Hematopoietic multipotent progenitor cell treated with erythropoietin and hydrocortisone succinate and interleukin-3 and kit ligand, for 15 days (in vitro differentiated cells): ENCODE measurements around the gene SCGB2A2.

Experiments used
- DNase-seq: peaks from one replicate; pipeline ENCODE4 v3.0.0-alpha.2; 2015; ENCODE audit warnings: low spot score

SCGB2A2 gene

GRCh38 chr11:62269654-62270278, at the start of gene SCGB2A2:
SCGB2A2 (plus strand) TSS chr11:62270158; CDS start chr11:62270217, 59 bp downstream.
- no peak for DNase-seq

- no peak for DNase-seq
These were observed 48.5 kb upstream of the SCGB2A2 start for GRCh38 chr11:62221498-62221897.

DNA sequence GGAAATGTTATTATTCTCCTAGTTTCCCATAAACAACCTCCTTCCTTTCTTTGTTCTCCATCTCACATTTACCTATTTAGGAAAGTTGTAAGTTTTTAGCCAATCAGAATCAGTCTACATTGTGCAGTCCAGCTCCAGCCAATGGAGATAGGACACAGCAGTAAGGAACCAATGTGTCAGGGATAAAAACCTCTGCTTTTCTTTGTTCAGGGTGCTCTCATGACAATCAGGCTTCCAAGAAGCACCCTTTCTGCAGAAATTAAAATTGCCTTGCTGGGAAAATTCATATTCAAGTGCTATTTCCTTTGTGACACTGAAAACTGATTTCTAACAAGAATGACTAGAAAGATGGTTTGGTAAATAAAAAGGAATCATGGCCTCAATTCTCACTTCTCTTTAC, 46.9 kb upstream of the SCGB2A2 start:
- DNase-seq = no peak

DNA sequence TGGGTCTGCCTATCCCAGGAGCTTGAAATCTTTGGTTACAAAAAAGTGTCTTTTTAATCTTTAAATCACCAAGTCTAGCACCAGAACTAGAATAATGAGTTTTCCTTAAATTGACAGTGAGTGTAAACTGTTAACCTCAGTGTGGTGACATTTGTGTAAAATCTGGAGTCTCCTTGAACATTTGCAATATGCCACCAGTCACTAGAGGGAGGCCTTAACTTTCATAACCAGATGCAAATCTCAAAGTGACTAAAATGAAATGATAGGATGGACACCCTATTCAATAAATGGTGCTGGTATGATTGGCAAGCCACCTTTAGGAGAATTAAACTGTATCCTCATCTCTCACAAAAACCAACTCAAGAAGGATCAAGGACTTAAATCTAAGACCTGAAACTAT, 36.2 kb upstream of the SCGB2A2 start:
- DNase-seq = no peak

DNA sequence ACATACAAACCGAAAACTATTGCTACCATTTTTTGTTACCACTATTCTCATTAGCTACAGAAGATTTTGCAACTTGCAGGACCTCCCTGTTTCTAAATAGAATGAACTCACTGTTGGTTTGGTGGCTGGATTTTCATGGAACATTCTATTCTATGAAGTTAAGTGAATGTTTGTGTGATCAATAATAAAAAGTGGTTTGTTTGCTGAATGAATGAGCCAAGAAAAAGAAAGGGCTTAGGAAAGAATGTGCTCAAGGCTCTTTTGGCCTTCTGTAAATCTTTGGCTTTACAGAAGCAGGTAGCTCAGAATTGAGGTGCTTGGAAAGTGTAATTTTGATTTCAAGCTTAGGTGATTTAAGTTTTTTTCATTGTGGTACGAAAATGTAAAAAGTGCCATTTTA, 33.8 kb upstream of the SCGB2A2 start:
- DNase-seq = no peak

GRCh38 chr11:62237499-62237898, 32.5 kb upstream of the SCGB2A2 start:
- no peak for DNase-seq

DNA sequence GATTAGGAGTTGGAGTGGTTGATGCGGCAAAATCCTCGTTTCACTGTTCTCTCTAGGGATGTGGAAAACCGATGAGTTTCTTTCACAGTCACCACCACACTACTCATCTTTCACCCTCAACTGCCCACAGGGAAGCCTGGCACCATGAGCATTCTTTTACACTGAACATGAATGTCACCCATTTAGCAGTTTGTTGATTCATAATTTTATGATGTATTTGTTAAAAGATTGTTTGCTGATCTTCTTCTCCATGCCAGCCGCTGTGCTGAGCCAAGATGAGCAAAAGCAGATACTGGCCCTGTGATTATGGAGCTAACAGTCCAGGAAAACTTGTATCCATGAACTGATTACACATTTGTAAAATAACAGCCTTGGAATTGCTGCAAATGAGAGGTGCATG, 31.8 kb upstream of the SCGB2A2 start:
- no peak for DNase-seq

DNA sequence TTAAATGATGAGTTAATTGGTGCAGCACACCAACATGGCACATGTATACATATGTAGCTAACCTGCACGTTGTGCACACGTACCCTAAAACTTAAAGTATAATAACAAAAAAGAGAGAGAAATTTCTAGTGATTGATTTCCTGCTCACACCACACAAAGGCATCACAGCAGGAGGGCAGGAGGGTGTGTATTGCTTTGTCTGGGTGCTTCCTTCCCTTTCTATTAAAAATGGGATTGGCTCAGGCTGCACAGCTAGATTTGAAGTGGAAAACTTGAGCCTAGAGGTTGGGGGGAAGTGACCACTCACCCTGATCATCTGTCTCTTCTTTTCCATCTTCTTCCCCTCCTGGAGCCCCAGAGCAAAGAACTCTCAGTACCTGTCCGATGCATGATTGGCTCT, 28.9 kb upstream of the SCGB2A2 start:
- no peak for DNase-seq

- no peak for DNase-seq
These were observed 27.9 kb upstream of the SCGB2A2 start, which contains the start of gene SCGB1D2 for GRCh38 chr11:62242021-62242420. SCGB1D2 (plus strand) TSS chr11:62242239; CDS start chr11:62242308, 69 bp downstream.

DNA sequence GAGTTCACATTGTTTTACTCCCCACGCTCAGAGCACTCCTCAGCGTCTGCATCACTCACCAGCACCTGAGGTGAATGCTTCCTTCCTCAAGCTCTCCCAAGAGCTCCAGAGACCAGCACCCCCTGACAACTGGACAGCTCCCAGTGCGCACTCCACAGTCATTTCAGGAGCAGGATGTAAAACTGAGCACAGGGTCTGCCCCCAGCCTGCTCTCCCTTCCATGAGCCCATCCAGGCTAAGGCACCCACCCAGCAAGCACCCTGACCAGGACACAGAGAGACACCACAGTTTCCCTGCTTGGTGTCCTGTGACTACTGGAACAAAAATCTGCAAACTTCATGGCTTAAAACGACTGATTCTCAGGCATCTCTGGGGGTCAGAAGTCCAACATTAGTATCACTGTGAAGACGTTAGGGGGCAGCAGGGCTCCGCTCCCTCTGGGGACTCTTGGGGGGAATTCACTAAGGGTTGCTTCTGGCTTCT, 24.6 kb upstream of the SCGB2A2 start:
- no peak for DNase-seq

DNA sequence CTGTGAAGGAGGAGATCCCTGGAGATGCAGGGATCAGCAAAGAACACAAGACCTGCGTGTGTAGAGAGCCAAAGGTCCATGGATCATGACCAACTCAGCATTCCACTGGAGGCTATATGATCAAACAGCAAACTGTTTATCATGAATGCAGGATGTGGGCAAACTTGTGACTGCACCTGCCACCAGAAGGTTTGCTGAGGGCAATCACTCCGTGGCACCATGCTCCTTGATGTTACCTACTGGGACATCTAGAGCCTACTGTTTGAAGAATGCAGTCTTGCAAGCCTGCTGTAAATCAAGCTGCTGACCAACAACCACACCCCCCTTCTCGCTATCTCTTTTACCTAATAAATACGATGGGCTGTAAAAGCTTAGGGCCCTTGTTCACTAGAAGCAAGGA, 18.3 kb upstream of the SCGB2A2 start:
- no peak for DNase-seq

- DNase-seq = no peak
These were observed 15.9 kb upstream of the SCGB2A2 start for GRCh38 chr11:62253999-62254542.

DNA sequence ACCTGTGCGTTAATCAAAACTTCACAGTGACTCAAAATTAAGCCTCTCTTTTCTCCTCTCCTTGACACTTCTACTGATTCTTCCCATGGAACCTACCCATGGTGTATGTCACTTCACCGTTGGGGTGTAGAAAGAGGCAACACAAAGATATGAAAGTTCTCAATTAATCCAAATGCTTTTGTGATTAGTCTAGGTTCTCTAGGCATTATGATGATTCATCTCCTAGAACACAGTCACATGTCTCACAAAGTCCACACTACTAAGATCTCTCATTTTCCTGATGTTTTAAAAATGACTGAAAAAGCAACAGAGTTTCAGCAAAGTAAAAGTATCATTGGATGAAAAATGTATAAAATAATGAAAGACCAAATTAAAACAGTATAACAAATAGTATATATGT, 13.7 kb upstream of the SCGB2A2 start:
- no peak for DNase-seq

GRCh38 chr11:62260261-62260953, 9.6 kb upstream of the SCGB2A2 start:
- no peak for DNase-seq

DNA sequence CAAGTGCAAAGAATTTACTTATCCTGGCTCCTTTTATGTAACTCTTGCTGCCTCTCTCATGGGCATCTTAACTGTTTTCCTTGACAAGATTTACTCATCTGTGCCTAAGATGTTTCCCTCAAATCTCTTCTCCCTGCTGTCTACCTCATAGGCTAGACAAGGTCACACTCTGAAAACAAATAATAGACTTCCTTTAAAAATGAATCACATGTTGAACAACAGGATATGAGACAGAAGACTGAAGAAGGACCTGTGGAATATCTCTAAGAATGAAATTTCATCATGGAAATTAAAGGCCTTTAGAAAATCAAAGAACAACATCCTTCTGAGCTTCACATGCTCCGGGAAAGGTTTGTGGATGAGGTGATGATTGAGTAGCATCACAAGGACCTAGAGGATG, 6.0 kb upstream of the SCGB2A2 start:
- DNase-seq = no peak

GRCh38 chr11:62266558-62266957, 3.4 kb upstream of the SCGB2A2 start:
- DNase-seq = no peak

DNA sequence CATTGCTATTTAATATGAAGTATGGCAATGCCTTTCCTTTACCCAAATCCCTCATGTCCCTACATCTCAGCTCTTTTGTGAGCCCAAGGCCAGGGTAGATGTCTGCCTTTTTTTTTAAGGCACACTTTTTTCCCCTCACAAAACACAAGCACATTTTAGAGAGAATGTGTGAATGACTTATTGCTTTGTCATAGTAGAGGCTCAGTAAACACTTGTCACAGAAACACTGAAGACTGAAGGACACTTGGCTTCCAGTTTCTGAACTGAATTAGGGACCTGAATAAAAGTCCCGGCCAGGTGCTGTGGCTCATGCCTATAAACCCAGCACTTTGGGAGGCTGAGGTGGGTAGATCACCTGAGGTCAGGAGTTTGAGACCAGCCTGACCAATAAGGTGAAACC, 2.9 kb upstream of the SCGB2A2 start:
- DNase-seq = no peak

GRCh38 chr11:62267576-62267975, 2.4 kb upstream of the SCGB2A2 start:
- no peak for DNase-seq

DNA sequence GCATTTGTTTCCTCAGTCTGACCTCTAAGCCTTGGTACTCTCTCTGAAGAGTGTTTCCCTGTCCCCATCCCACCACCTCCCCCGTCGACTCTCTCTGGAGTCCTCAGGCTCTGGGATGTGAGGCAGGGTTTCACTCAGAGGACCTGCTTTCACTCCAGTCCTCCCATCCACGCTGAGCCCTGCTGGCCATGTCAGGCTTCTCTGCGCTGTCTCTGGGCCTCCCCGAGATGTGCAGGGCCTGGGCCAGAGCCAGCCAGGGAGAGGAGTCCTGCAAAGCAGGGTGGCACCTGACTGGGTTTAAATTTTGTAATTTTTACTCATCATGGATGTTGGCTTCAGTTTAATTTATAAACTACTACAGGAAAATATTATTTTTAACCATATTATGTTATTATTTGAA, 3.3 kb downstream of the SCGB2A2 start:
- DNase-seq = no peak

GRCh38 chr11:62273789-62274275, 3.9 kb downstream of the SCGB2A2 start:
- no peak for DNase-seq

DNA sequence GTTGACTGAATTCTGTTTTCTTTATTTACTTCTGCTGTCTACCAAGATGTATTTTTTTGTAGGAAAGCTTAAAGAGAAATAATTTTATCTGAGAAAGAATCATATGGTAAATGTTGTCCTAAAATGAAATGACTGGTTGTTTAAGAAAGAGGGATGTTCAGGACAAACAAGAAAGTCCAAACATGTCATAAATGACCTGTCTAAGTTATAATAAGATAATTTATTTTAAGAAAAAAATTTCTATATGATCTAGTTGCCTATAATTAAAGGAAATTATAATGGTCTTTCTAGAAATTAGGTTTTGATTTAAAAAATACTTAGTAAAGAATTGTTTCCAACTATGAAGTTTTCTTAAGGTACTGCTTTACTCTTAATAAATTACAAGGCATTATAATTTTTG, 10.5 kb downstream of the SCGB2A2 start:
- no peak for DNase-seq

- no peak for DNase-seq
These were observed 25.5 kb downstream of the SCGB2A2 start for GRCh38 chr11:62295504-62295903.

DNA sequence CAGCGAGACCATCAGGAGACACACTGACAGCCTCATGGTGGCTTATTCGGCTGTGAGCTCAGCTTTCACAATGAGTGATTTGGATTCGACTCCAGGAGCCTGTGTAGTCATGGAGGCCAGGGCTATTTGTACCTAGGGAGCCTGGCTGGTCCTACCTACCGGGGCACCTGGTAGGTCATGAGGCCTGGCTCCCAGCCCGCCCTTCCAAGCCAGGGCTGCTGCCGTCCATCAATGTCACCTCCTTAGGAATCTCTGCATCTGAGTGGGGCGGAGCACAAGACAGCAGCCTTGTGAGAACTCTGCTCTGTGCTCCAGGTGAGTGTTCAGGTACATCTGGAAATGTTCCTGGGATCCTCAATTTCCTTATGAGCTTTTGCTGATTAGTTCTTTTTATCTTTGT, 29.0 kb downstream of the SCGB2A2 start, which contains the start of gene SCGB1D4:
TSS of gene SCGB1D4 (minus strand) at position 101 of the 400 bp plus-strand sequence. CDS start at position 36, 65 bp downstream.
- no peak for DNase-seq
